HK-2 (cell line): ENCODE results near the gene TRPV6.

Experiments
- DNase-seq: peaks from one replicate; pipeline ENCODE4 v3.0.0-alpha.2; 2018; ENCODE audit not compliant: unreplicated experiment

The TRPV6 gene

GRCh38 chr7:142908290-142908689, 22.7 kb upstream of the TRPV6 start:
- no peak for DNase-seq

- DNase-seq, result no peak
Measured at GRCh38 chr7:142906643-142907042, 21.1 kb upstream of the TRPV6 start.

GRCh38 chr7:142905759-142906158, 20.2 kb upstream of the TRPV6 start:
- no peak for DNase-seq

- no peak for DNase-seq
Measured at GRCh38 chr7:142904128-142904527, 18.6 kb upstream of the TRPV6 start.

GRCh38 chr7:142901426-142902259, 16.1 kb upstream of the TRPV6 start:
- no peak for DNase-seq

GRCh38 chr7:142899661-142900060, 14.1 kb upstream of the TRPV6 start:
- no peak for DNase-seq

GRCh38 chr7:142898377-142899170, 13.0 kb upstream of the TRPV6 start:
- no peak for DNase-seq

- no peak for DNase-seq
Measured at GRCh38 chr7:142897691-142898090, 12.1 kb upstream of the TRPV6 start.

GRCh38 chr7:142896741-142897379, 11.3 kb upstream of the TRPV6 start:
- no peak for DNase-seq

- no peak for DNase-seq
Measured at GRCh38 chr7:142896151-142896550, 10.6 kb upstream of the TRPV6 start.

- no peak for DNase-seq
Measured at GRCh38 chr7:142894985-142895593, 9.5 kb upstream of the TRPV6 start.

- DNase-seq, result no peak
Measured at GRCh38 chr7:142894112-142894984, 8.8 kb upstream of the TRPV6 start.

GRCh38 chr7:142892951-142893350, 7.4 kb upstream of the TRPV6 start:
- no peak for DNase-seq

- no peak for DNase-seq
Measured at GRCh38 chr7:142891490-142892082, 6.0 kb upstream of the TRPV6 start.

- DNase-seq, result no peak
Measured at GRCh38 chr7:142890874-142891485, 5.4 kb upstream of the TRPV6 start.

GRCh38 chr7:142889816-142890215, 4.3 kb upstream of the TRPV6 start:
- no peak for DNase-seq

GRCh38 chr7:142887282-142888015, 1.9 kb upstream of the TRPV6 start:
- no peak for DNase-seq

GRCh38 chr7:142886866-142887265, 1.3 kb upstream of the TRPV6 start:
- DNase-seq, result no peak

GRCh38 chr7:142884286-142884640, 1.3 kb downstream of the TRPV6 start:
- no peak for DNase-seq
